CD14-positive monocyte (primary cell): ENCODE results near the gene NEMP2. TPM values are rescaled to one million over a fixed set of nuclear protein-coding genes. Genes with fewer than 3 reads are reported as not detected.

Source experiments
- DNase-seq, 3 donors: peaks; one replicate each; pipeline ENCODE4 v3.0.0-alpha.2; 2011 to 2022
- H2AFZ ChIP-seq: 2 replicates; pipeline ENCODE4 v1.6.0; 2012; ENCODE audit warnings: mild to moderate bottlenecking, low read depth, low read length, inconsistent platforms; ENCODE audit not compliant: insufficient read depth, poor library complexity, severe bottlenecking
- H3K27ac ChIP-seq, 2 donors: 1 replicate in 1 of 2; 2 replicates in 1 of 2; pipeline ENCODE4 v1.5.1; 2012 to 2013; ENCODE audit warnings: low read length in 2 of 2, control low read depth in 1 of 2, inconsistent platforms in 1 of 2, low read depth in 1 of 2, mild to moderate bottlenecking in 1 of 2
- H3K27me3 ChIP-seq, 2 donors: one replicate each; pipeline versions ENCODE4 v1.6.0 to v1.6.1; 2011 to 2013; ENCODE audit warnings: low read length in 2 of 2; ENCODE audit not compliant: control insufficient read depth in 2 of 2, insufficient read depth in 2 of 2
- H3K36me3 ChIP-seq, 2 donors: replicated peaks in 1 of 2; 1 replicate in 1 of 2; 2 replicates in 1 of 2; pipeline versions ENCODE4 v1.5.1 to v1.6.1; 2012 to 2013; ENCODE audit warnings: low read length in 2 of 2, control low read depth in 1 of 2, inconsistent platforms in 1 of 2, mild to moderate bottlenecking in 1 of 2; ENCODE audit not compliant: insufficient read depth in 2 of 2, control insufficient read depth in 1 of 2
- H3K4me1 ChIP-seq, 2 donors: 1 replicate in 1 of 2; 2 replicates in 1 of 2; pipeline versions ENCODE4 v1.5.1 to v1.6.1; 2012 to 2013; ENCODE audit warnings: low read length in 2 of 2, control low read depth in 1 of 2, inconsistent platforms in 1 of 2, mild to moderate bottlenecking in 1 of 2, moderate library complexity in 1 of 2; ENCODE audit not compliant: insufficient read depth in 2 of 2, control insufficient read depth in 1 of 2
- H3K4me2 ChIP-seq: replicated peaks from 2 replicates; pipeline ENCODE3; 2012; ENCODE audit warnings: low read length, moderate library complexity, mild to moderate bottlenecking; ENCODE audit not compliant: poor library complexity, severe bottlenecking; ENCODE audit errors: extremely low read depth
- H3K4me3 ChIP-seq, 3 experiments: fragments of 200-600 bp in 1 of 3; sonication (generic) in 1 of 3; replicated peaks in 1 of 3; 1 replicate in 2 of 3; 2 replicates in 1 of 3; pipeline ENCODE4 v1.5.1; 2011 to 2013; ENCODE audit warnings: low read length in 3 of 3, mild to moderate bottlenecking in 3 of 3, control low read depth in 2 of 3, low read depth in 2 of 3, inconsistent platforms in 1 of 3, moderate library complexity in 1 of 3
- H3K79me2 ChIP-seq: 2 replicates; pipeline ENCODE4 v1.6.0; 2012; ENCODE audit warnings: mild to moderate bottlenecking, control low read depth, inconsistent platforms, low read length, moderate library complexity; ENCODE audit not compliant: insufficient read depth
- H3K9ac ChIP-seq: 2 replicates; pipeline ENCODE4 v1.6.0; 2017; ENCODE audit warnings: low read length, mild to moderate bottlenecking; ENCODE audit not compliant: insufficient read depth, poor library complexity, severe bottlenecking
- H3K9me3 ChIP-seq, 2 donors: replicated peaks in 1 of 2; 1 replicate in 1 of 2; 2 replicates in 1 of 2; pipeline versions ENCODE4 v1.5.1 to v1.6.1; 2012 to 2013; ENCODE audit warnings: low read length in 2 of 2, control low read depth in 1 of 2; ENCODE audit not compliant: control insufficient read depth in 1 of 2, insufficient read depth in 1 of 2
- H4K20me1 ChIP-seq: 2 replicates; pipeline ENCODE4 v1.6.0; 2012; ENCODE audit warnings: mild to moderate bottlenecking, low read length, control low read depth, moderate library complexity; ENCODE audit not compliant: insufficient read depth
- H3K27ac Mint-ChIP-seq, 7 donors: one replicate each; pipeline ENCODE4 v1.8.0; 2020; ENCODE audit warnings: mild to moderate bottlenecking in 7 of 7, mixed read lengths in 7 of 7, moderate library complexity in 6 of 7, inconsistent platforms in 2 of 7
- H3K27me3 Mint-ChIP-seq, 3 donors: one replicate each; pipeline ENCODE4 v1.8.0; 2021 to 2022; ENCODE audit warnings: low read depth in 3 of 3, mild to moderate bottlenecking in 3 of 3, mixed read lengths in 3 of 3, moderate library complexity in 3 of 3, inconsistent platforms in 1 of 3
- H3K36me3 Mint-ChIP-seq, 2 donors: one replicate each; pipeline ENCODE4 v1.8.0; 2020; ENCODE audit warnings: mixed read lengths in 2 of 2, inconsistent platforms in 1 of 2, mild to moderate bottlenecking in 1 of 2
- H3K4me1 Mint-ChIP-seq: one replicate; pipeline ENCODE4 v1.8.0; 2020; ENCODE audit warnings: mild to moderate bottlenecking, mixed read lengths
- H3K4me3 Mint-ChIP-seq, 2 donors: one replicate each; pipeline ENCODE4 v1.8.0; 2020; ENCODE audit warnings: mild to moderate bottlenecking in 2 of 2, mixed read lengths in 2 of 2, moderate library complexity in 1 of 2
- H3K9me3 Mint-ChIP-seq, 7 donors: one replicate each; pipeline ENCODE4 v1.8.0; 2020 to 2022; ENCODE audit warnings: mixed read lengths in 7 of 7, mild to moderate bottlenecking in 6 of 7, moderate library complexity in 6 of 7, inconsistent platforms in 2 of 7
- CTCF ChIP-seq: fragments of 200-600 bp; IDR thresholded peaks from one replicate; pipeline ENCODE4 v1.8.0; 2022; ENCODE audit warnings: antibody characterized with exemption, mild to moderate bottlenecking
- WGBS: methylation state at CpG from one replicate; pipeline ENCODE4 v1.1.5; 2013; ENCODE audit warnings: missing lambda C conversion rate; ENCODE audit not compliant: insufficient coverage; 5-methylcytosine and 5-hydroxymethylcytosine counted together
- intact Hi-C, 2 donors: fragments of 100-400 bp; cut with micrococcal nuclease; formaldehyde crosslinking; loops; one replicate each; pipeline versions ENCODE4 v1.15.0 to v1.15.1; 2023
- polyA plus RNA-seq, 3 donors: library from polyadenylated mRNA; depleted of rRNA in 1 of 3; unstranded in 2 of 3; stranded (reverse) in 1 of 3; fragments of 300-500 nt in 2 of 3; fragments of >200 nt in 1 of 3; fragmentation: Illumina TruSeq in 2 of 3; gene quantifications; 1 replicate in 2 of 3; 2 replicates in 1 of 3; pipeline ENCODE4 v1.2.3, GENCODE V29; 2012 to 2021

The NEMP2 gene
- polyA plus RNA-seq, 3 donors: 0.44 to 2.5 (median 1.5) TPM

GRCh38 chr2:190515687-190516086 lies 18.8 kb downstream of the NEMP2 start:
- Mint-ChIP-seq H3K27me3 (peaks cover 0 to 3% (median 0%) of the 10 kb centered on the region in 3 donors), H3K4me1 (peaks cover 13% of the 10 kb centered on the region), H3K9me3 (peaks cover 0 to 2% (median 0%) of the 10 kb centered on the region in 7 donors), H3K27ac (no peak overlapping the region), H3K4me3 (no peak overlapping the region), H3K36me3 (peaks cover 15 to 23% of the 10 kb centered on the region in 2 donors)
- H3K9me3 ChIP-seq: no peaks in the 10 kb centered on the region
- peaks cover 0 to 8% of the 10 kb centered on the region in 2 donors for H3K36me3 ChIP-seq
- no peak overlapping the region for H3K27ac ChIP-seq
- no peak overlapping the region for H3K4me3 ChIP-seq
- DNase-seq: no peak
- H2AFZ ChIP-seq: no peak overlapping the region
- TF ChIP-seq CTCF: no peak
- WGBS: no CpG with 5 or more reads among the region's 1 CpG
- no peaks in the 10 kb centered on the region for H4K20me1 ChIP-seq
- H3K27me3 ChIP-seq: no peaks in the 10 kb centered on the region
- peaks cover 3 to 6% of the 10 kb centered on the region in 2 donors for H3K4me1 ChIP-seq
- no peak overlapping the region for H3K4me2 ChIP-seq
- intact Hi-C loops: no loop called here
- H3K79me2 ChIP-seq: no peaks in the 10 kb centered on the region
- no peak overlapping the region for H3K9ac ChIP-seq

- WGBS: no CpG with 5 or more reads among the region's 1 CpG
- no peak overlapping the region for H3K27ac Mint-ChIP-seq
Measured at GRCh38 chr2:190514676-190515075, 19.8 kb downstream of the NEMP2 start.

More at GRCh38 chr2:190514676-190515075, 19.8 kb downstream of the NEMP2 start:
- Histone ChIP-seq H3K27ac (no peak overlapping the region), H3K4me1 (peaks cover 3 to 5% of the 10 kb centered on the region in 2 donors), H3K4me3 (no peak overlapping the region), H3K79me2 (no peaks in the 10 kb centered on the region), H3K36me3 (peaks cover 0 to 8% of the 10 kb centered on the region in 2 donors), H3K27me3 (no peaks in the 10 kb centered on the region), H3K4me2 (no peak overlapping the region), H2AFZ (no peak overlapping the region), H3K9ac (no peak overlapping the region), H4K20me1 (no peaks in the 10 kb centered on the region), H3K9me3 (no peaks in the 10 kb centered on the region)
- intact Hi-C loops: no loop called here
- peaks cover 0 to 2% (median 0%) of the 10 kb centered on the region in 3 donors for H3K27me3 Mint-ChIP-seq
- no peak for DNase-seq
- no peak for TF ChIP-seq CTCF
- H3K9me3 Mint-ChIP-seq: peaks cover 0 to 2% (median 0%) of the 10 kb centered on the region in 7 donors
- H3K4me1 Mint-ChIP-seq: peaks cover 7% of the 10 kb centered on the region
- no peak overlapping the region for H3K4me3 Mint-ChIP-seq
- peaks cover 19 to 28% of the 10 kb centered on the region in 2 donors for H3K36me3 Mint-ChIP-seq
